HepG2 (cell line): ENCODE results near the gene FRMD8. TPM values are rescaled to one million over a fixed set of nuclear protein-coding genes. Genes with fewer than 3 reads are reported as not detected.
A peak's percentile ranks its signal among the peaks of the same experiment; 100 is the strongest.

Source experiments
- CEBPG ChIP-seq: IDR thresholded peaks from 2 replicates; pipeline ENCODE4 v1.6.1; 2016
- GTF3A ChIP-seq: sonication (generic); formaldehyde crosslinking; conservative IDR thresholded peaks from 2 replicates; pipeline ENCODE4 v1.4.0; 2020; ENCODE audit warnings: mild to moderate bottlenecking, missing genetic modification reagents
- HHEX ChIP-seq: IDR thresholded peaks from 2 replicates; pipeline ENCODE4 v1.6.1; 2016; ENCODE audit warnings: control low read depth
- KDM4B ChIP-seq: sonication (generic); formaldehyde crosslinking; IDR thresholded peaks from 2 replicates; pipeline ENCODE4 v1.4.0; 2020; ENCODE audit warnings: missing genetic modification reagents
- NCOA2 ChIP-seq: sonication (generic); formaldehyde crosslinking; IDR thresholded peaks from 2 replicates; pipeline ENCODE4 v1.8.0; 2022; ENCODE audit warnings: inconsistent platforms
- NR2C2 ChIP-seq: sonication (generic); formaldehyde crosslinking; IDR thresholded peaks from 2 replicates; pipeline ENCODE4 v1.4.0; 2020; ENCODE audit warnings: missing genetic modification reagents, mild to moderate bottlenecking, moderate library complexity, borderline replicate concordance
- POLR2AphosphoS2 ChIP-seq: IDR thresholded peaks from 2 replicates; pipeline ENCODE4 v1.6.1; 2011; ENCODE audit warnings: low read depth, low read length, improper control_type of control experiment
- POLR2G ChIP-seq: fragments of 200-400 bp; formaldehyde crosslinking; IDR thresholded peaks from 2 replicates; pipeline ENCODE4 v1.6.1; 2018; ENCODE audit warnings: mild to moderate bottlenecking, low read depth, low read length, moderate library complexity
- RBM22 ChIP-seq: fragments of 200-400 bp; formaldehyde crosslinking; optimal IDR thresholded peaks from 2 replicates; pipeline ENCODE3; 2017; ENCODE audit warnings: mild to moderate bottlenecking, low read length, moderate library complexity
- RCOR2 ChIP-seq: IDR thresholded peaks from 2 replicates; pipeline ENCODE4 v1.6.1; 2016; ENCODE audit warnings: missing biosample characterization, missing genetic modification reagents
- SMYD3 ChIP-seq: sonication (generic); formaldehyde crosslinking; IDR thresholded peaks from 2 replicates; pipeline ENCODE4 v1.8.1; 2023; ENCODE audit warnings: mild to moderate bottlenecking, missing genetic modification reagents
- SRSF1 ChIP-seq: fragments of 200-400 bp; formaldehyde crosslinking; optimal IDR thresholded peaks from 2 replicates; pipeline ENCODE3; 2017; ENCODE audit warnings: mild to moderate bottlenecking, low read depth, low read length, moderate library complexity
- TEAD2 ChIP-seq: sonication (generic); formaldehyde crosslinking; IDR thresholded peaks from 2 replicates; pipeline ENCODE4 v1.9.0; 2021; ENCODE audit warnings: missing genetic modification reagents
- ZFX ChIP-seq: sonication (generic); formaldehyde crosslinking; IDR thresholded peaks from 2 replicates; pipeline ENCODE4 v1.4.0; 2020; ENCODE audit warnings: mild to moderate bottlenecking, low read depth, missing genetic modification reagents, moderate library complexity
- ZNF333 ChIP-seq: sonication (generic); formaldehyde crosslinking; IDR thresholded peaks from 2 replicates; pipeline ENCODE4 v1.4.0; 2020; ENCODE audit warnings: mild to moderate bottlenecking, missing genetic modification reagents, borderline replicate concordance
- ZNF367 ChIP-seq: sonication (generic); formaldehyde crosslinking; IDR thresholded peaks from 2 replicates; pipeline ENCODE4 v1.4.0; 2020; ENCODE audit warnings: missing genetic modification reagents, borderline replicate concordance
- ZNF558 ChIP-seq: sonication (generic); formaldehyde crosslinking; IDR thresholded peaks from 2 replicates; pipeline ENCODE4 v1.9.0; 2022; ENCODE audit warnings: mild to moderate bottlenecking, missing genetic modification reagents, borderline replicate concordance
- polyA plus RNA-seq, 8 experiments: library from polyadenylated mRNA; depleted of rRNA in 3 of 8; stranded (reverse) in 7 of 8; unstranded in 1 of 8; fragments of >200 nt; fragmentation: Illumina TruSeq in 4 of 8; extraction: Trizol in 4 of 8; gene quantifications; 2 replicates each; pipeline versions ENCODE4 v1.2.1 to v1.2.3, GENCODE V29; 2011 to 2016; ENCODE audit warnings: low read depth in 4 of 8, missing spikeins in 1 of 8, mixed read lengths in 1 of 8; ENCODE audit not compliant: insufficient read depth in 1 of 8
- total RNA-seq, 5 experiments: library from RNA; depleted of rRNA; stranded (reverse); fragments of >200 nt; fragmentation: Illumina TruSeq; extraction: Trizol; gene quantifications; 2 replicates each; pipeline ENCODE4 v1.2.3, GENCODE V29; 2016; ENCODE audit warnings: low read depth in 1 of 5
- TF ChIP-seq, protein P1 (sequence below): sonication (generic); formaldehyde crosslinking; IDR thresholded peaks from 2 replicates; pipeline ENCODE4 v1.5.0; 2020; ENCODE audit warnings: mild to moderate bottlenecking, missing genetic modification reagents
- TF ChIP-seq, protein P2 (sequence below): sonication (generic); formaldehyde crosslinking; IDR thresholded peaks from 2 replicates; pipeline ENCODE4 v1.4.0; 2020; ENCODE audit warnings: missing genetic modification reagents, borderline replicate concordance
- TF ChIP-seq, protein P3 (sequence below): sonication (generic); formaldehyde crosslinking; IDR thresholded peaks from 2 replicates; pipeline ENCODE4 v1.4.0; 2020; ENCODE audit warnings: missing genetic modification reagents; ENCODE audit errors: not compliant biosample characterization
- TF ChIP-seq, protein P4 (sequence below): sonication (generic); formaldehyde crosslinking; IDR thresholded peaks from 2 replicates; pipeline ENCODE4 v1.4.0; 2020; ENCODE audit warnings: mild to moderate bottlenecking, missing genetic modification reagents
- TF ChIP-seq, protein P5 (sequence below): sonication (generic); formaldehyde crosslinking; IDR thresholded peaks from 2 replicates; pipeline ENCODE4 v1.4.0; 2020; ENCODE audit warnings: missing genetic modification reagents
- TF ChIP-seq, protein P6 (sequence below): sonication (generic); formaldehyde crosslinking; IDR thresholded peaks from 2 replicates; pipeline ENCODE4 v1.4.0; 2020; ENCODE audit warnings: missing genetic modification reagents

Gene FRMD8
- total and polyA plus RNA-seq, 2 of the 13 experiments (the other 11 are each of a cell fraction or from before 2014, with no cell fraction given), result 5.8 to 20.6 TPM

DNA sequence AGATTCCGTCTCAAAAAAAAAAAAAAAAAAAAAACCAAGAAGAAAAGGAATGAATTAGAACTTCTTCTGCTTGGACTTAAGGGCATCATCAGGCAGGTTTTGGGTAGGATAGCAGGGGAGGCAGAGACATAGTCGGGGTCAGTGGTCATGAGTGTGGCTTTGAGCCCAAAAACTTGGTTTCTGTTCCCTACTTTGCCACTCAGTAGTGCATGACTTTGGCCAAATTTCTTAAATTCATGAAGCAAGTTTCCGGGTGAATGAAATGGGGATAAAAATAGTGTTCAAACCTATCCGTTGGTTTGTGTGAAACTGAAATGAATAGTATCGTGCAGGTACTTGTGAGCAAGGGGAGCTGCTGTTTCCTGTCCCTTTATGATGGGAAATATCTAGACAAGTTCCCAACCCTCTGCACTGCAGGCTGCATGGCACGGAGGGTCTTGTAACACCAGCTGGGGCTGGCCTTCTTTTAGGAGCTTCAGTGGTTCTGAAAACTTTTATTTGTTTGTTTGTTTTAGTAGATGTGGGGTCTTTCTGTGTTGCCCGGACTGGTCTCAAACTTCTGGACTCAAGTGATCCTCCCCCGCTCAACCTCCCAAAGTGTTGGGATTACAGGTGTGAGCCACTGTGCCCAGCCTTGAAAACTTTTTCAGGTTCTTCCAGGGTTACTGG is 54.5 kb downstream of the FRMD8 start (continued):
- no peak for TF ChIP-seq ZNF333 (CRISPR knock-in tag)
- TF ChIP-seq RCOR2 (CRISPR knock-in tag), result no peak
- TF ChIP-seq, protein P1, sequence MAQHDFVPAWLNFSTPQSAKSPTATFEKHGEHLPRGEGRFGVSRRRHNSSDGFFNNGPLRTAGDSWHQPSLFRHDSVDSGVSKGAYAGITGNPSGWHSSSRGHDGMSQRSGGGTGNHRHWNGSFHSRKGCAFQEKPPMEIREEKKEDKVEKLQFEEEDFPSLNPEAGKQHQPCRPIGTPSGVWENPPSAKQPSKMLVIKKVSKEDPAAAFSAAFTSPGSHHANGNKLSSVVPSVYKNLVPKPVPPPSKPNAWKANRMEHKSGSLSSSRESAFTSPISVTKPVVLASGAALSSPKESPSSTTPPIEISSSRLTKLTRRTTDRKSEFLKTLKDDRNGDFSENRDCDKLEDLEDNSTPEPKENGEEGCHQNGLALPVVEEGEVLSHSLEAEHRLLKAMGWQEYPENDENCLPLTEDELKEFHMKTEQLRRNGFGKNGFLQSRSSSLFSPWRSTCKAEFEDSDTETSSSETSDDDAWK (CRISPR knock-in tag), result no peak
- TF ChIP-seq HHEX, result no peak
- TF ChIP-seq ZNF367 (CRISPR knock-in tag), result no peak
- peak; percentile 79 for TF ChIP-seq POLR2G
- no peak for TF ChIP-seq GTF3A (CRISPR knock-in tag)
- TF ChIP-seq SRSF1, result no peak
- TF ChIP-seq NCOA2 (CRISPR knock-in tag), result no peak
- TF ChIP-seq, protein P2, sequence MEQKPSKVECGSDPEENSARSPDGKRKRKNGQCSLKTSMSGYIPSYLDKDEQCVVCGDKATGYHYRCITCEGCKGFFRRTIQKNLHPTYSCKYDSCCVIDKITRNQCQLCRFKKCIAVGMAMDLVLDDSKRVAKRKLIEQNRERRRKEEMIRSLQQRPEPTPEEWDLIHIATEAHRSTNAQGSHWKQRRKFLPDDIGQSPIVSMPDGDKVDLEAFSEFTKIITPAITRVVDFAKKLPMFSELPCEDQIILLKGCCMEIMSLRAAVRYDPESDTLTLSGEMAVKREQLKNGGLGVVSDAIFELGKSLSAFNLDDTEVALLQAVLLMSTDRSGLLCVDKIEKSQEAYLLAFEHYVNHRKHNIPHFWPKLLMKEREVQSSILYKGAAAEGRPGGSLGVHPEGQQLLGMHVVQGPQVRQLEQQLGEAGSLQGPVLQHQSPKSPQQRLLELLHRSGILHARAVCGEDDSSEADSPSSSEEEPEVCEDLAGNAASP (CRISPR knock-in tag), result no peak
- TF ChIP-seq, protein P3, sequence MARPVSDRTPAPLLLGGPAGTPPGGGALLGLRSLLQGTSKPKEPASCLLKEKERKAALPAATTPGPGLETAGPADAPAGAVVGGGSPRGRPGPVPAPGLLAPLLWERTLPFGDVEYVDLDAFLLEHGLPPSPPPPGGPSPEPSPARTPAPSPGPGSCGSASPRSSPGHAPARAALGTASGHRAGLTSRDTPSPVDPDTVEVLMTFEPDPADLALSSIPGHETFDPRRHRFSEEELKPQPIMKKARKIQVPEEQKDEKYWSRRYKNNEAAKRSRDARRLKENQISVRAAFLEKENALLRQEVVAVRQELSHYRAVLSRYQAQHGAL, result no peak
- no peak for TF ChIP-seq ZFX (CRISPR knock-in tag)
- no peak for TF ChIP-seq TEAD2 (CRISPR knock-in tag)
- TF ChIP-seq, protein P4, sequence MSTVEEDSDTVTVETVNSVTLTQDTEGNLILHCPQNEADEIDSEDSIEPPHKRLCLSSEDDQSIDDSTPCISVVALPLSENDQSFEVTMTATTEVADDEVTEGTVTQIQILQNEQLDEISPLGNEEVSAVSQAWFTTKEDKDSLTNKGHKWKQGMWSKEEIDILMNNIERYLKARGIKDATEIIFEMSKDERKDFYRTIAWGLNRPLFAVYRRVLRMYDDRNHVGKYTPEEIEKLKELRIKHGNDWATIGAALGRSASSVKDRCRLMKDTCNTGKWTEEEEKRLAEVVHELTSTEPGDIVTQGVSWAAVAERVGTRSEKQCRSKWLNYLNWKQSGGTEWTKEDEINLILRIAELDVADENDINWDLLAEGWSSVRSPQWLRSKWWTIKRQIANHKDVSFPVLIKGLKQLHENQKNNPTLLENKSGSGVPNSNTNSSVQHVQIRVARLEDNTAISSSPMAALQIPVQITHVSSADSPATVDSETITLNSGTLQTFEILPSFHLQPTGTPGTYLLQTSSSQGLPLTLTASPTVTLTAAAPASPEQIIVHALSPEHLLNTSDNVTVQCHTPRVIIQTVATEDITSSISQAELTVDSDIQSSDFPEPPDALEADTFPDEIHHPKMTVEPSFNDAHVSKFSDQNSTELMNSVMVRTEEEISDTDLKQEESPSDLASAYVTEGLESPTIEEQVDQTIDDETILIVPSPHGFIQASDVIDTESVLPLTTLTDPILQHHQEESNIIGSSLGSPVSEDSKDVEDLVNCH (CRISPR knock-in tag), result no peak
- TF ChIP-seq, protein P5, sequence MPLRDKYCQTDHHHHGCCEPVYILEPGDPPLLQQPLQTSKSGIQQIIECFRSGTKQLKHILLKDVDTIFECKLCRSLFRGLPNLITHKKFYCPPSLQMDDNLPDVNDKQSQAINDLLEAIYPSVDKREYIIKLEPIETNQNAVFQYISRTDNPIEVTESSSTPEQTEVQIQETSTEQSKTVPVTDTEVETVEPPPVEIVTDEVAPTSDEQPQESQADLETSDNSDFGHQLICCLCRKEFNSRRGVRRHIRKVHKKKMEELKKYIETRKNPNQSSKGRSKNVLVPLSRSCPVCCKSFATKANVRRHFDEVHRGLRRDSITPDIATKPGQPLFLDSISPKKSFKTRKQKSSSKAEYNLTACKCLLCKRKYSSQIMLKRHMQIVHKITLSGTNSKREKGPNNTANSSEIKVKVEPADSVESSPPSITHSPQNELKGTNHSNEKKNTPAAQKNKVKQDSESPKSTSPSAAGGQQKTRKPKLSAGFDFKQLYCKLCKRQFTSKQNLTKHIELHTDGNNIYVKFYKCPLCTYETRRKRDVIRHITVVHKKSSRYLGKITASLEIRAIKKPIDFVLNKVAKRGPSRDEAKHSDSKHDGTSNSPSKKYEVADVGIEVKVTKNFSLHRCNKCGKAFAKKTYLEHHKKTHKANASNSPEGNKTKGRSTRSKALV (CRISPR knock-in tag), result no peak
- TF ChIP-seq, protein P6, sequence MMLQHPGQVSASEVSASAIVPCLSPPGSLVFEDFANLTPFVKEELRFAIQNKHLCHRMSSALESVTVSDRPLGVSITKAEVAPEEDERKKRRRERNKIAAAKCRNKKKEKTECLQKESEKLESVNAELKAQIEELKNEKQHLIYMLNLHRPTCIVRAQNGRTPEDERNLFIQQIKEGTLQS (CRISPR knock-in tag), result no peak
- TF ChIP-seq ZNF558 (CRISPR knock-in tag), result no peak
- TF ChIP-seq RBM22, result peak; percentile 98
- TF ChIP-seq CEBPG (CRISPR knock-in tag), result no peak
- TF ChIP-seq NR2C2 (CRISPR knock-in tag), result no peak
- peak; percentile 91; the same call in 1 of the 2 replicates for TF ChIP-seq POLR2AphosphoS2
- no peak for TF ChIP-seq KDM4B (CRISPR knock-in tag)
- TF ChIP-seq SMYD3 (CRISPR knock-in tag), result no peak
